Stimulated activated CD8-positive, alpha-beta memory T cell treated with anti-CD3 and anti-CD28 coated beads, Interleukin-15, amount 100 ng/mL, for 1 hour (primary cell): ENCODE measurements around the gene FES.
"Not testable (repeated sequence)": the region's sequence is repeated elsewhere in the genome, so short reads cannot be mapped to it uniquely, and the experiment has no call there.

Source experiments
- DNase-seq: peaks from one replicate; pipeline ENCODE4 v3.0.0-alpha.2; 2020; ENCODE audit warnings: low read depth

The FES gene

DNA sequence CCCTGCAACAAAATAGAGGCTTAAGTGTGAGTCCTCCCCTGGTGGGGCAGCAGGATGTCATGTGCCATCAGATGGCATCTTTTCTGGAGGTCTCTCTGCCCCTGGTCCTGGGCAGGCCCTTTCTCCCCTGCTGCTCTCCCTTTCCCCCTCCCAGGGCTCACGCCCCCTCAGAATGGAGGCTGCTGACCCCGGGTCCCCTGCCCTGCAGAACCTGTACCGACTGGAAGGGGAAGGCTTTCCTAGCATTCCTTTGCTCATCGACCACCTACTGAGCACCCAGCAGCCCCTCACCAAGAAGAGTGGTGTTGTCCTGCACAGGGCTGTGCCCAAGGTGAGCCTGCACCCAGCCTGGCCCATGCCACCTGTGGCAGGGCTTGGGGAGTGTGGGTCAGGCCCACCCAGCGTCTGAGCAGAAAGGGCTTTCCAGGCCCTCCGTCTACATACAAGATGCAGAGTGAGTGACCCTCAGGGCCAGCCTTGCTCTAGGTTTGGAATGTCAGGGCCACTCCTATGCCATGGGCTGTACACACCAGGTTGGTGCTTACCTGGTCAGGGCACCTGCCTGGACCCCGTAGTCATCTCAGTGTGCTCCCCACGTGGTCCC is 7.1 kb downstream of the FES start:
- DNase-seq = no peak

GRCh38 chr15:90892023-90892422 is 7.7 kb downstream of the FES start:
- DNase-seq = no peak

DNA sequence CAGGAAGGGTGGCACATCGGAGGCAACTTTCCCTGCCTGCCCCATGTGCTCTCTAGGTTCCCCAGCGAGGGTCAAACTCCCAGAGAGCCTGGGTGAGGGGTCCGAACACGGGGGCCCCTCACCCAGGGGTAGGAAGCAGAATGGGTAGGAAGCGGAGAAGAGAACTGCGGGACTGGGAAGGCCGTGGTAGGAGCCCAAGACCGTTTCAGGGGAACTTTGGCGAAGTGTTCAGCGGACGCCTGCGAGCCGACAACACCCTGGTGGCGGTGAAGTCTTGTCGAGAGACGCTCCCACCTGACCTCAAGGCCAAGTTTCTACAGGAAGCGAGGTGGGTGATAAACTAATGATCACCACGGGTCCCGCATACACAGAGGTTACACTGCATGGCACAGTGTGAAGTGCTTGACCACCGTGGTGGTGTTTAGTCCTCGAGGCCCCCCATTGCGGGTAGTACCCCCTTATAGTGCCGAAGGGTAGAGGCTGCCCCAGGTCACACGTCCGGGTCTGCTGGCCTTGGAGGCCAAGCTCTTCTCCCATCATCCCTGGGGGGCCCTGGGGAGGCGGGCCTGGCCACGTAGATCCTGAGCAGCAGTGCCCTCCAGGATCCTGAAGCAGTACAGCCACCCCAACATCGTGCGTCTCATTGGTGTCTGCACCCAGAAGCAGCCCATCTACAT is 8.3 kb downstream of the FES start:
- no peak for DNase-seq

DNA sequence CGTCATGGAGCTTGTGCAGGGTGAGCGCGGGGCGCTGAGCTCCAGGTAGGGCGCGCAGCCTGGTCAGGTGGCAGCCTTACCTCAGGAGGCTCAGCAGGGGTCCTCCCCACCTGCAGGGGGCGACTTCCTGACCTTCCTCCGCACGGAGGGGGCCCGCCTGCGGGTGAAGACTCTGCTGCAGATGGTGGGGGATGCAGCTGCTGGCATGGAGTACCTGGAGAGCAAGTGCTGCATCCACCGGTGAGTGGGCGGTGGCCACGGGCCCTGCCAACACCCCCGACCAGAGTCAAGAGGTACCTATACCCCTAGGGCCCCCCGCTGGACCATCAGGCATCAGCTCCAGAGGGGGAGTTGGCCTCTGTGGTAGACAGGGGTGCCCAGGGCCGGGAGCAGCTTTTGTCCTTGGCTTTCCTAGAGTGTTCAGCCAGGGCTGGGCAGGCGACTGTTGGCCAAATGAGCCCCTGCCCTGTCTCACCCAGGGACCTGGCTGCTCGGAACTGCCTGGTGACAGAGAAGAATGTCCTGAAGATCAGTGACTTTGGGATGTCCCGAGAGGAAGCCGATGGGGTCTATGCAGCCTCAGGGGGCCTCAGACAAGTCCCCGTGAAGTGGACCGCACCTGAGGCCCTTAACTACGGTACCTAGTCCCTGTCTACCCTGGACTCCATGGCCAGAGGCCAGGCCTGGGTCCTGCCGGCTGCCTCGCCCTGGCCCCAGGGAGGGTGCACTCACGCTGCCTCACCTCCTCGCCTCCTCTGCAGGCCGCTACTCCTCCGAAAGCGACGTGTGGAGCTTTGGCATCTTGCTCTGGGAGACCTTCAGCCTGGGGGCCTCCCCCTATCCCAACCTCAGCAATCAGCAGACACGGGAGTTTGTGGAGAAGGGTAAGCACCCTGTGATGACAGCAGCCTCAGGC is 9.1 kb downstream of the FES start:
- DNase-seq = no peak

DNA sequence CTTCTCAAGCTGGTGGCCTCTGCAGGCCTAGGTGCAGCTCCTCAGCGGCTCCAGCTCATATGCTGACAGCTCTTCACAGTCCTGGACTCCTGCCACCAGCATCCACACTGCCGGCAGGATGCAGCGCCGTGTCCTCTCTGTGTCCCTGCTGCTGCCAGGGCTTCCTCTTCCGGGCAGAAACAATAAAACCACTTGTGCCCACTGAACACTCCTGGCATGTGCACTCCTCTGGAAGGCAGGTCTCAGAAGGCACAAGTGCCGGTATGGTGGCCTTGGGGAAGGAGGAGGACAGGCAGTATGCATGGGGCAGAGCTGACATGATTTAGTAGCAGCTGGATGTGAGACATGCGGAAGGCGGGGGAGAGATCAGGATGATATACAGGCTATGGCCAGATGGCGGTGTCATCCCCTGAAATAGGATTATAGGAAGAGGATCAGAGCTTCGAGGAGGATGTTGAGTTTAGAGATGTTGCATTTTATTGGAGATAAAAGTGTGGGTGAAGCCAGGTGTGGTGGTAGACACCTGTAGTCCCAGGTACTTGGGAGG is 11.3 kb downstream of the FES start:
- no peak for DNase-seq

GRCh38 chr15:90897131-90897655 is 12.9 kb downstream of the FES start:
- not testable (repeated sequence) for DNase-seq

DNA sequence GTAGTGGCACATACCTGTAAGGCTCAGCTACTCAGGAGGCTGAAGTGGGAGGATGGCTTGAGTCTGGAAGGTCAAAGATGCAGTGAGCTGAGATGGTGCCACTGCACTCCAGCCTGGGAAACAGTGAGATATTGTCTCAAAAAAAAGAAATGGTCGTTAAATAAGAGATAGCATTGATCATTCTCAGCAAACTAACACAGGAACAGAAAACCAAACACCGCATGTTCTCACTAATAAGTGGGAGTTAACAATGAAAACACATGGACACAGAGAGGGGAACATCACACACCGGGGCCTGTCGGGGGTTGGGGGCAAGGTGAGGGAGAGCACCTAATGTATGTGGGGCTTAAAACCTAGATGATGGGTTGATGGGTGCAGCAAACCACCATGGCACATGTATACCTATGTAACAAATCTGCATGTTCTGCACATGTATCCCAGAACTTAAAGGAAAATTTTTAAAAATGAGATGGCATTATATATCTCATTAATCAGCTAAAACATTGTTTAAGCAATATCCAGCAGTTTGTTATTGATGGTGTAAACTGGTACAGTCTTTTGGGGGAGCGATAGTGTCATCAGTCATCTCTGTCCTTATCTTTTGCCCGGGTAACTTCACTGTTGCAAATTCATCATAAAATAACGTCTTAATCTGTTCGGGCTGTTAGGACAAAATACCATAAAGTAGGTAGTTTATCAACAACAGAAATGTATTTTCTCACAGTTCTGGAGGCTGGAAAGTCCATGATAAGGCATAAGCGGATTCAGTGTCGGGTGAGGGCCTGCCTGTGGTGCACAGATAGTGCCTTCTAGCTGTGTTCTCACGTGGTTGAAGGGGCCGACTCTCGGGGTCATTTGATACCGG is 17.1 kb downstream of the FES start:
- DNase-seq = no peak

- DNase-seq = peak; percentile 37
These were observed 17.9 kb downstream of the FES start for GRCh38 chr15:90902040-90902839.

- DNase-seq = peak; percentile 45
These were observed 18.8 kb downstream of the FES start, which contains the start of gene MAN2A2 for GRCh38 chr15:90902840-90903732. TSS of gene MAN2A2 (plus strand) at chr15:90903302. CDS start at chr15:90904208, 906 bp downstream.

GRCh38 chr15:90903733-90904536 is 19.6 kb downstream of the FES start:
- DNase-seq = no peak

GRCh38 chr15:90904746-90905145 is 20.4 kb downstream of the FES start:
- DNase-seq = no peak

DNA sequence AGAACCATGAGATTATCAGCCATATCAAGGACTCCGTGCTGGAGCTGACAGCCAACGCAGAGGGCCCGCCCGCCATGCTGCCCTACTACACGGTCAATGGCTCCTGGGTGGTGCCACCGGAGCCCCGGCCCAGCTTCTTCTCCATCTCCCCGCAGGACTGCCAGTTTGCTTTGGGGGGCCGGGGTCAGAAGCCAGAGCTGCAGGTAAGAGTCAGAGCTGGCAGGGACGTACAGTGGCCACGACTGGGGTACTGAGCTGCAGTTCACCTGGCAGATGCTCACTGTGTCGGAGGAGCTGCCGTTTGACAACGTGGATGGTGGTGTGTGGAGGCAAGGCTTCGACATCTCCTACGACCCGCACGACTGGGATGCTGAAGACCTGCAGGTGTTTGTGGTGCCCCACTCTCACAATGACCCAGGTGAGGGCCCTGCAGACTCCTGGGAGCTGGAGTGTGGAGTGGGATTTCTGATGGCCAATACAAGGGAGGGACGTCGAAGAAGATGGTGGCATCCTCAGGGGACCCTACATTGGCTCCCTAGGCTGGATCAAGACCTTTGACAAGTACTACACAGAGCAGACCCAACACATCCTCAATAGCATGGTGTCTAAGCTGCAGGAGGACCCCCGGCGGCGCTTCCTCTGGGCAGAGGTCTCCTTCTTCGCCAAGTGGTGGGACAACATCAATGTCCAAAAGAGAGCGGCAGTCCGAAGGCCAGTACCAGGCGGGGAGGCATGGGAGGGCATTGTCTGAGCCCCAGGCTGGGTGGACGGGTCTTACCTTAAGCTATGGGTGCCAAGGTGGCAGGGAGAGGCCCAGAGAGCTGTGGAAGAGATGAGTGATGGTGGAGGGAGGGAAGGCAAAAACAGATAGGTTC is 21.2 kb downstream of the FES start:
- no peak for DNase-seq

GRCh38 chr15:90906181-90906849 is 22.0 kb downstream of the FES start:
- no peak for DNase-seq

DNA sequence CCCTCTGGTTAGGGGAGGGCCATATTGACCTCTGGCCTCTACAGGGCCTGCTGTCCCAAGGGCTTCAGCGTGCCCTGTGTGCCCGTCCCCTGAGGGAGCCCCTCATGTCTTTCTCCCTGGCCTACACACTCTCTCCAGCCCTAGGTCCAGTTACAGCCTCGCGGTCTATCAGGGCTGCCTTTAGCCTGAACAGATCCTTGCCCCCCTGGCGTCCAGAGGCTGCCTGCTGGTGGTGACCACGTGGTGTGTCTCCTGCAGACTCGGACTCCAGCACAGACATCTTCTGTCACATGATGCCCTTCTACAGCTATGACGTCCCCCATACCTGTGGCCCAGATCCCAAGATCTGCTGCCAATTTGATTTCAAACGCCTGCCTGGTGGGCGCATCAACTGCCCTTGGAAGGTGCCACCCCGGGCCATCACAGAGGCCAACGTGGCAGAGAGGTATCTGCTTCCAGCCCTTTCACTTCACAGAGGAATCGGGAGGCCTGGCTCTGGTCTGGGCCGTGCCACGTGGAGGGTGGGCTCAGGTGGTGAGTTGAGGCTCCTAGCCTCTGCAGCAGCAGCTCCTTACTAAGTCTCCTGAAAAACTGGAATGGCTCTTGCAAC is 22.9 kb downstream of the FES start:
- no peak for DNase-seq

DNA sequence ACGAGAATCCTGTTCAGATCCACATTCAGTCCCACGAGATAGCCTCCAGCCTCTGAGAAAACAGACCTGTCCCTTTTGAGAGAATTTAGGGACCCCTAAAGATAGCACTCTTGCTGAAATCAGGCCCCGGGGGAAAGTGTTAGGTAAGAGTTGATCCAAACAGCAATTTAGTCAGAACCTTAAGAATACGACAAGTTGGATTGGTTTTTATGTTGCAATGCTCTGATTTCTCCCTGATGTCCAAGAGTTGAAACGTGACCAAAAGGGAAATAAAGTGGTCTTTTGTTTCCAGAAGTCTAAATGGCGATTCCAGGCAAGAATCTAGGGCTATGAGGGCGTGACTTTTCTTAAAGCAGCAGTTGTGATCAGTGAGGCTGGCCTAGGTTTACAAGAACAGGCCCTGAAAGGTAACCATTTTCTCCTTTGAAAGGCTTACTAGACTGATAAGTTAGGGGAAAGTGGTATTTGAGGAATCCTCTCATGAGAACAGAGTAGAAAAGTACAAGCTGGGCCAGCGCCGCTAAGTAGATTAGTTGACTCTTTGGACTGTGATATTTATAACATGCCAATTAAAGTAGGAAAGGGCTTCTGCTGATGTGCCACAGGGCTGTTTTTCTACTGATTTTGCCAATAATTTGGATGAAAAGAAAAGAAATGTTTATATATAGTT is 23.7 kb downstream of the FES start:
- DNase-seq = no peak

- DNase-seq = not testable (repeated sequence)
These were observed 25.1 kb downstream of the FES start for GRCh38 chr15:90909449-90909848.
